HFF-Myc (cell line): ENCODE results near the gene AKAIN1.

Experiments used
- DNase-seq: peaks from one replicate; pipeline ENCODE4 v3.0.0-alpha.2; 2011; ENCODE audit warnings: low read depth; ENCODE audit errors: extremely low read depth
- H3K4me3 ChIP-seq: replicated peaks from 2 replicates; pipeline ENCODE4 v1.5.1; 2011; ENCODE audit warnings: low read depth, mild to moderate bottlenecking, control low read depth, low read length
- CTCF ChIP-seq: IDR thresholded peaks from 2 replicates; pipeline ENCODE4 v1.5.1; 2012; ENCODE audit warnings: mild to moderate bottlenecking, low read depth, low read length, control low read depth; ENCODE audit errors: missing control alignments

AKAIN1 gene

GRCh38 chr18:5104246-5104645 lies 92.8 kb downstream of the AKAIN1 start:
- H3K4me3 ChIP-seq = no peak overlapping the region
- no peak for TF ChIP-seq CTCF
- DNase-seq = no peak

- no peak overlapping the region for H3K4me3 ChIP-seq
- no peak for DNase-seq
- TF ChIP-seq CTCF = no peak
Observed at GRCh38 chr18:5103693-5104092, 93.4 kb downstream of the AKAIN1 start.

GRCh38 chr18:5103286-5103685 lies 93.8 kb downstream of the AKAIN1 start:
- no peak for TF ChIP-seq CTCF
- no peak for DNase-seq
- no peak overlapping the region for H3K4me3 ChIP-seq

- TF ChIP-seq CTCF = no peak
- DNase-seq = no peak
- H3K4me3 ChIP-seq = no peak overlapping the region
Observed at GRCh38 chr18:5097116-5097703, 99.8 kb downstream of the AKAIN1 start.

- no peak overlapping the region for H3K4me3 ChIP-seq
- DNase-seq = no peak
- no peak for TF ChIP-seq CTCF
Observed at GRCh38 chr18:5095239-5095638, 101.8 kb downstream of the AKAIN1 start.

GRCh38 chr18:5093902-5094301 lies 103.2 kb downstream of the AKAIN1 start:
- TF ChIP-seq CTCF = no peak
- no peak for DNase-seq
- no peak overlapping the region for H3K4me3 ChIP-seq
